HG02588 (cell line): ENCODE measurements around the gene HSPB2.
A peak's percentile ranks its signal among the peaks of the same experiment; 100 is the strongest.
"Not testable (repeated sequence)": the region's sequence is repeated elsewhere in the genome, so short reads cannot be mapped to it uniquely, and the experiment has no call there.

Experiments used
- ATAC-seq: cut with Tn5 transposase; IDR thresholded peaks from one replicate; pipeline ENCODE4 v1.9.1; 2021; ENCODE audit warnings: mild to moderate bottlenecking, moderate library complexity; ENCODE audit not compliant: unreplicated experiment

The HSPB2 gene, protein sequence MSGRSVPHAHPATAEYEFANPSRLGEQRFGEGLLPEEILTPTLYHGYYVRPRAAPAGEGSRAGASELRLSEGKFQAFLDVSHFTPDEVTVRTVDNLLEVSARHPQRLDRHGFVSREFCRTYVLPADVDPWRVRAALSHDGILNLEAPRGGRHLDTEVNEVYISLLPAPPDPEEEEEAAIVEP

DNA sequence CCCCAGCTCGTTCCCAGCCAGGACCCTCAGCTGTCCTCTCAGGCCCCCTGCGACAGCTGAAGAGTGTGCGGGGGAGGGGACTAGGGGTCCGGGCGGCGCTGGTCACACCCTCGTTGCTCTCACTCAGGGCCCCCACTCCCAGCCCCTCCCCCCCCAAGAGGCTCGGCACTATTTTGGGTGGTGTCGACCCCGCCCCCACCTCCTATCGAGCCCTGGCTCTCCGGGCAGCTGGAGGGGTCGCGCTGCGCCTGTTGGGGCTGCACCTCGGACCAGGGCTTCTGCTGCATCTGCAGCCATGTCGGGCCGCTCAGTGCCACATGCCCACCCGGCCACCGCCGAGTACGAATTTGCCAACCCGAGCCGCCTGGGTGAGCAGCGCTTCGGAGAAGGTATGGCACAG is at the start of gene HSPB2:
Gene HSPB2, plus strand, starts transcription at position 200 of the 400 bp plus-strand sequence. Its CDS starts 96 bp downstream, at position 296.
- ATAC-seq: no peak

DNA sequence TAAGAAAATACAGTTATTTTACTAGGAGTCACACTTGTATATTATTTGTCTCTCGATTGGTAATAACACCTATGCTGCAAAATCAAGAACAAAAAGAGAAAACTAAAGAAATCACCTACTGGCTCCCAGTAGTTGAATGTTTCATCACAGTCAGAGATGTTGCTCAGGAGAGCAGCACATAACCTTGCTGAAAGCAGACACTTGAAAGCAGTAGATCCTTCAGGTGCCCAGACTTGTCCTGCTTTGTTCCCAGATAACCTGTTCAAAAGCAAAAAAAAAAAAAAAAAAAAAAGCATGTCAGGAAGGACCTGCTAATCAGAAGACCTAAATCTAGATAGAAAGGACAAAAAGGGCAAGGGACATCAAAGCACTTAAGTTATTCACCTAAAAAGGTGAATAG is 42.4 kb upstream of the HSPB2 start:
- ATAC-seq: no peak

DNA sequence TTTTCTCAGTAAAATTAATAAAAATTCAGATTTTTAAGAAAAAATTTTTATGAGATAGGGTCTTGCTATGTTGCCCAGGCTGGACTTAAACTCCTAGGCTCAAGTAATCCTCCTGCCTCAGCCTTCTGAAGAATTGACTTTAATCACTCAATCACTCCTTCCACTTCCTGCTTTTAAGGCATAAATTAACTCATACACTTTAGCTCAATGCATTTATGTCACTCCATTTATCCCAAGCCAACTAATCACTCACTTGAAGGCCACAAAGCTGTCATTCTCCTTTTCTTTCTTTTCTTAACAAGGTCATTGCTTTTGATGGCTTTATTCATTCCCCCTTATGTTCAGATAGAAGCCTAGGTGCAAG is 42.0 kb upstream of the HSPB2 start:
- ATAC-seq: peak; percentile 7

DNA sequence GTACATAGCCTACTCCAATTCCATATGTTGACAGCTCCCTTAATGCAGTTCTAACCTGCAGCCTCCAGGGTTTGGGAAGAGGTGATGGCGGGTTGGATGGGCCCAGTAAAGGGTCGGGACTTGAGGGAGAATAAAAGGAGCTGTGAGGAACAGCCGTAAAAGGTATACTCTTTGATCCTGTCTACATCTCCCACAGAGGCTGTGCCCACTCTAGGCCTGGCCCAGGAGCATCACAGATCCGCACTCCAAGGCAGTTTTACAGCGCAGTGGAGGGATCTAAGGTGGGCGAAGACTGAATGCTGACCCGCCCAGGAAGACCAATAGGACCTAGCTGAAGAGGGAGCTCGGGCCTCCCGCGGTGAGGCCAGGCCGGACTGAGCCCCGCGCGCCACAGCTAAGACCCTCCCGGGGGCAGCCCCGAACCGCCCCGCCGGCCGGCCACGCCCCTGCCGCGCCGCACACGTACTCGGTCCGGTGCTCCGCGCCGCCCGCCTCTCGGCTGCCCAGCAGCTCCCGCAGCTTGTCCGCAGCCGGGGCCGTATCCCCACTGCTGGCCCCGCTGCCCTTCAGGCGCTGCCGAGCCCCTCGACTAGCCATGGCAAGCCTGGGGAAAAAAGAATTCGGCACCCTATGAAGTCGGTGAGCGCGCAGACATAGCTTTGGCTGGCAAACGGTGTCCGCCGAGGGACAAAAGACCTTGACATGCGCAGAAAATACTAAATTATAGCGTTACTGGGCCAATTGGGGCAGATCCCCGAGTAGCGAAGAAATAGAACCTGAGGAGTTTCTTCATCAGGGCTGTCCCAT is 41.4 kb upstream of the HSPB2 start, which contains the start of gene ALG9:
Gene ALG9, minus strand, starts transcription at position 696 of the 807 bp plus-strand sequence. Its CDS starts 99 bp downstream, at position 597.
- ATAC-seq: peak; percentile 90

- ATAC-seq: no peak
Measured at GRCh38 chr11:111871693-111872161, 40.8 kb upstream of the HSPB2 start.

DNA sequence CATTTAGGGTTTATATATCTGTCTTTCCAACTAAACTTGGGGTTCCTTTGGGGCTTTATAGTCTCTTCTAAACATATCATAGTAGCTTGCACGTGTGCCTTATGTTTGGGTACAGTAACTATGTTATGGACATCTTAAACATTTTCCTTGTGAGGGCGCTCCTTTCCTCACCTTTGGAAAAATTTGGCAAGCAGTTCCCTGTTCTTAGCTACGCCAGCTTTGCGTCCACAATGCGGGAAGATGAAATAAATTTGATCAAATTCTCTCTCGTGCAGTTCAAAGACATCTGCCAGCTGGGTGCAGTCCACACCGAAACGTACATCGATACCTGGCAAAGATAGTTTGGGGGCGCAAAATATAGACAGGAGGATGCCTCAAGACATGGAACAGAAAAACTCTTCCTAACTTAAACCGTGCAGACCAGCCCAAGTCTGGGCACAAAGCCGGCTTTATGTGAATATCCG is 34.1 kb upstream of the HSPB2 start:
- ATAC-seq: no peak

DNA sequence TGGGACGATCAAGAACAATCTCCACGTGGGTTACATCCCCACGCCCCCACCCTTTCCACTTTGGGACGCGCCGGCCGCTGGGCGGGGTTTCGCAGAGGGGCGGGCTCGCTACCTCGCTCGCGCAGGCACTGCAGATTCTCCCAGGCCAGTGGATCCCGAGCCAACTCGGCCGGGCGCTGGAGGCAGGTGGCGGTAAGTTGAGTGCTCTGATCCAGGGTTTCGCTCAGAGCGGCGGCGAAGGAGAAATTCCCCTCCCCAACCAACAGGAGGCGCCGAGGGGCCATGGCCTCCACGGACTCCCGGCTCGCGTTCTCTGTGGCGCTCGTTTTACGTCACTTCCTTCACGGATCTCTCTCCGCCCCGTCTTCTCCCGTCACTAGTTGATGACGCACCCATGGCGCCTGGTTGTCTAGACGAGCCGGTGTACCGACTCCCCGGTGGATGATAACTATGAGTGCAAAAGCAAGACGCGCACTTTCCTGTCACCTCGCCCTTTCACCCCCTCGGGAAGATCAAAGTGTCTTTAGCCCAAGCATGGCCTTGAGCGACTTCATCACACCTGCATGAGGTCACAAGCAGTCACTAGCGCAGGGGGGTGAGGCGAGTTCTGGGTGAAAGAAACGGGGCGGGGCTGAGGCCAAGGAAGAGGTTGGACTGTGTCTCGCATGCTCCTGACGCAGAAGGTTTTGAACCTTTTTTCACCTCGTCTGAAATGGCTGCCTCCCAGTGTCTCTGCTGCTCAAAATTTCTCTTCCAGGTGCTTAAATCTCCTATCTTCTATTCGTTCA is 33.5 kb upstream of the HSPB2 start, which contains the start of the genes CFAP68 and FDXACB1:
Gene CFAP68, plus strand, starts transcription at position 693 of the 788 bp plus-strand sequence. Its CDS starts 20 bp downstream, at position 713.
Gene FDXACB1, minus strand, starts transcription at position 317 of the 788 bp plus-strand sequence. Its CDS starts 33 bp downstream, at position 284.
- ATAC-seq: peak; percentile 92

GRCh38 chr11:111879637-111879960 is 32.9 kb upstream of the HSPB2 start:
- ATAC-seq: peak; percentile 5

DNA sequence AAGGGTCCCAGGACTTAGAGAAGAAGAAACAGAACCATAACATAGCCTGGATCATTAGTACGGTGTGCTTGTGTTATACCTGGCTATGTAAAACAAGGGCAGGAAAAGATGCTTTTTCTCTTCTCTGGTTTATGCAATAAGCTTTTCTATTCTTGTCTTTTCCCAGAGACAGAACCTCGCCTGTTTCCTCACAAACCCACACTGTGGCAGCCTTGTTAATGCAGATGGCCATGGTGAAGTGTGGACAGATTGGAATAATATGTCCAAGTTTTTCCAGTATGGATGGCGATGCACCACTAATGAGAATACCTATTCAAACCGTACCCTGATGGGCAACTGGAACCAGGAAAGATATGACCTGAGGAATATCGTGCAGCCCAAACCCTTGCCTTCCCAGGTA is 30.3 kb upstream of the HSPB2 start:
- no peak for ATAC-seq

DNA sequence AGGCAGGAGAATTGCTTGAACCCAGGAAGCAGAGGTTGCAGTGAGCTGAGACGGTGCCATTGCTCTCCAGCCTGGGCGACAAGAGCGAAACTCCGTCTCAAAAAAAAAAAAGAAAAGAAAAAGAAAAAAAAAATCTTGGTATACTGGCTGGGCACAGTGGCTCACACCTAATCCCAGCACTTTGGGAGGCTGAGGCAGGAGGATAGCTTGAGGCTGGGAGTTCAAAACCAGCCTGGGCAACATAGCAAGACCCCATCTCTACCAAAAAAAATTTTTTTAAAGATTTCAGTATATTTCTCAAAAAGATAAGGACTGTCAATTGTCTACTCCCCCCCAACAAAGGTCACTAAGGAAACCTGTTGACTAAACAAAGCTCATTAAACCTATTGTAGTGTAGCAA is 27.5 kb upstream of the HSPB2 start:
- not testable (repeated sequence) for ATAC-seq

DNA sequence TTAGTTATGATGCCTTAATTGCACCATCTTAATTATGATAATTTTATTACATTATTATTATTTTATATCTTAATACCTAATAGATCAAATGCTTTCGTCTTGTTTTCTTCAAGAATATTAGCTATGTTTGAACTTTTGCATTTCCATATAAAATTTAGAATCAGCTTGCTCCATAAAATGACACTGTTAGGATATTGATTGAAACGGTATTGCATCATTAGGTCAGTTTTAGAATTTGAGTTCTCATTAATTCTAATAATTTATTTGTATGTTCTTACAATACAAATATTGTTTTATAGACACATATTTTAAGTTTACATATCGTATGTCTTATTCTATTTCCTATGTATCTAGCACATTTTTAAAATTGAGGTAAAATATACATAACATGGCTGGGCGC is 26.5 kb upstream of the HSPB2 start:
- ATAC-seq: no peak

DNA sequence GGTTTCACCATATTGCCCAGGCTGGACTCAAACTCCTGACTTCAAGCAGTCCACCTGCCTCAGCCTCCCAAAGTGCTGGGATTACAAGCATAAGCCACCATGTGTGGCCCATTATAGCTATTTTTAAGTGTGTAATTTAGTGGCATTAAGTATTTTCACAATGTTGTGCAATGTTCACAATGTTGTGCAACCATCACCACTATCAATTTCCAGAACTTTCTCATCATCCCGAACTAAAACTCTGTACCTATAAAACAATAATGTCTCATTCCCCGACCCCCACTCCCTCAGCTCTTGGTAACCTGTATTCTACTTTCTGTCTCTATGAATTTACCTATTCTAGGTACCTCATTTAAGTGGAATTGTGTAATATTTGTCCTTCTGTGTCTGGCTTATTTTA is 25.7 kb upstream of the HSPB2 start:
- ATAC-seq: no peak

- ATAC-seq: no peak
Measured at GRCh38 chr11:111905411-111905810, 7.1 kb upstream of the HSPB2 start.

DNA sequence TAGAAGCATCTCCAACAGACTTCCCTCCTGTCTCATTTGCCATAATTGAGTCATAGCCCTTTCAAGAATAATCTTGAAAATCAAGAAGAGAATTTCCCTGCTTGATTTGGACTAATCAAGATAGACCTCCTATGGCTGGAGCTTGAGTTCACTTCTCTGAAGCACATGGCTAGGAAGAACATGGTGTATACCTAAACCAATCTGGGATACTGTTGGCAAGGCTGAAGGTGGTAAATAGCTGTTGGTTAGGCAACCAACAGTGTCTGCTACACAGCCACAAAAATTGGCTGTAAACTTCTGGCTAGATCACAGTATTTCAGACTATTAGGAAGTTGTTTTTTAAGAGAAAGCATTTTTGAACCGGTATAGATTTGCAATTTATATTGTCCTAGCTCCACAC is 5.9 kb upstream of the HSPB2 start:
- ATAC-seq: no peak

DNA sequence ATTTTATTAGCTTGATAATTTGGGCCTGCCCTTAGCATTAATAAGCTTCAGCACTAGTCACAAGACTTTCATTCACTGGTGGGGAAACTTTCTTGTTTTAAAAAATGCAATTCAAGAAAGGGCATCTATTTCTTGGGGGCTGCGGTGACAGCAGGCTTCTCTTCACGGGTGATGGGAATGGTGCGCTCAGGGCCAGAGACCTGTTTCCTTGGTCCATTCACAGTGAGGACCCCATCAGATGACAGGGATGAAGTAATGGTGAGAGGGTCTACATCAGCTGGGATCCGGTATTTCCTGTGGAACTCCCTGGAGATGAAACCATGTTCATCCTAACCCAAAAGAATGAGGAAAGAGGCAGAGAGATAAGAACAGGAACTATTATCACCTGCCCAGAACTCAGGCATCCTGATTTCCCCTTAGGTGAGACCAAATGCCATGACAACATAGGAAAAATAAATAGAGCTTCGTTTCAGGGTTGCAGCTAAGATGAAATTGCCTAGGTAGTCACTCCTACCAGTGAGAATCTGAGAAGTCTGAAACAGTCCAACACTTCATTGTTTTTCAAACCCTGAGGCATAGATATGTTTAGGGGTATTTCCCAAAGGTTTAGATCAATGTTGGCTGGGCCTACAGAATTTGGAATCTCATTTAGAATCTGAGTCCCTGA is 3.8 kb upstream of the HSPB2 start:
- no peak for ATAC-seq

DNA sequence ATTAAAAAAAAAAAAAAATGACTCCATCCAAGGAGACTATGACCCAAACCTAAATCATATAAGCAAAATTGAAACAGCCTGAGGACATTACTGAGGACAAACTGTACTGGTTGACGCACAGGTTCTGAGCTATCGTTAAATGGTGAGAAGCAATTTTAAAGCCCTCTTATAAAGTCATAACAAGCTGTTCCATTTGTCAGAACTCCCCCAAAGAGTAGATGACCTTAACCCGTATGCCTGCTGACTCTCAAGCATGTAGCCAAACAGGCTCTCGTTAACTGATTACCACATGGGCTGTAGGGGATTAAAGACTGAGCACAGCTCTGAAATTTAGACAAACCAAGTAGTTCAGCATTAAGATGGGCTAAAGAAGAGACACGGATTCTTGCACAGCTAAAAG is 3.2 kb upstream of the HSPB2 start:
- ATAC-seq: no peak

DNA sequence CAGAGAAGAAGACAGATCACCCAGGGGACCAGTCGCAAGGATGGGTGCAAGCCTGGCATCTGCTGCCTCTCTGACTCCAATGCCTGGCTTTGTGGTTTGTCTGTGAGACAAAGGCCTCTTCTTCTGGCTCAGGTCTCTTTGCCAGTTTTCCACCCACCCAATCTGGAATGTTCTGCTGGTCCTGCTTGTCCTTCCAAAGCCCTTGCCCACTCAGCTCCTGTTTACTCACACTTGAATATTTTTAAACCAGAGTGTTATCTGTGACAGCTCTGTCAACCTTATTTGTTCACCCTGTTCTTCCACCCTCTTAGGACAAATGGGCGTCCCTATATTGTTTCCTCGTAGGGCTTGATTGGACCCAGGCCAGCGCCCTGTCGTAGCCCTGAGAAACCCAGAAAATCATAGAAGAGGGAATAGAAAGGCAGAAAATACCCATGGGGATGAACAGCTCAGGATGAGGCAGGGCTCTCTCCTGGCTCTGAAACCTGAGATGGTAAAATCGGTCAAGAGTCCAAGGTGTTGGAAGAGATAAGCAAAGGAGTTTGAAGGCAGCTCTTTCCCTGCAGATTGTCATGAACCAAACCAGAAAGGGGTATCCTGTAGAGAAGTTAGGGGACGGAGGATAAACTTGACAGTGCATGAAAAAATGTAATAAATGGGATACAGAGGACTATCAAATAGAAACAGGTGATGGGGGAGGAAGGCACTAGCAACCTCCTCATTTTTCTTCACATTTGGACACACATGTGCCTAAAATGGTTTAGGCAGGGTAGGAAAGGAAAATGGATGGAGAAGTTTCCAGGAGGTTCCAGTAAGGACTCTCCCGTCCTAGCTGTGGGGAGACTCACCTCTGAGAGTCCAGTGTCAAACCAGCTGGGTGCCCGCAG is 1.6 kb upstream of the HSPB2 start:
- no peak for ATAC-seq

- ATAC-seq: no peak
Measured at GRCh38 chr11:111911563-111912401, 752 bp upstream of the HSPB2 start, which contains the start of gene CRYAB. Gene CRYAB (minus strand): TSS chr11:111911770. CDS start chr11:111911724, 46 bp downstream.
